ENCODE measurements around the gene PMEPA1. TPM values are rescaled to one million over a fixed set of nuclear protein-coding genes. Genes with fewer than 3 reads are reported as not detected.
"Not testable (repeated sequence)": the region's sequence is repeated elsewhere in the genome, so short reads cannot be mapped to it uniquely, and the experiment has no call there.

PMEPA1 gene
- total RNA-seq, 2 donors from 2014 or later = 22.7 to 23.9 TPM

DNA sequence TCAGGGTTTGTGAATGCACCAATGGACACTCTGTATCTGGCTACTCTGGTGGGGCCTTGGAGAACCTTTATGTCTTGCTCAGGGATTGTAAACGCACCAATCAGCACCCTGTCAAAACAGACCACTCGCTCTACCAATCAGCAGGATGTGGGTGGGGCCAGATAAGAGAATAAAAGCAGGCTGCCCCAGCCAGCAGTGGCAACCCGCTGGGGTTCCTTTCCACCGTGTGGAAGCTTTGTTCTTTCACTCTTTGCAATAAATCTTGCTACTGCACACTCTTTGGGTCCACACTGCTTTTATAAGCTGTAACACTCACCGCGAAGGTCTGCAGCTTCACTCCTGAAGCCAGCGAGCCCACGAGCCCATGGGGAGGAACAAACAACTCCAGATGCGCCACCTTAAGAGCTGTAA is 80.3 kb downstream of the PMEPA1 start:
- H3K27me3 ChIP-seq; H3K4me3 ChIP-seq; DNase-seq; H3K36me3 ChIP-seq (replicated peaks in 1 of 2; ENCODE audit: insufficient read depth in 1 of 2, low read depth in 2 of 2); intact Hi-C loops (cut with DNase I); ATAC-seq; H3K27ac ChIP-seq; H3K9me3 ChIP-seq; H3K4me1 ChIP-seq: not testable (repeated sequence)
- 59 to 67% methylated on average over 9 of the region's 9 CpGs for WGBS, 2 donors
- TF ChIP-seq POLR2A (IDR thresholded peaks at IDR 0.05) = peak in 1 of 3 donors; percentile 30

DNA sequence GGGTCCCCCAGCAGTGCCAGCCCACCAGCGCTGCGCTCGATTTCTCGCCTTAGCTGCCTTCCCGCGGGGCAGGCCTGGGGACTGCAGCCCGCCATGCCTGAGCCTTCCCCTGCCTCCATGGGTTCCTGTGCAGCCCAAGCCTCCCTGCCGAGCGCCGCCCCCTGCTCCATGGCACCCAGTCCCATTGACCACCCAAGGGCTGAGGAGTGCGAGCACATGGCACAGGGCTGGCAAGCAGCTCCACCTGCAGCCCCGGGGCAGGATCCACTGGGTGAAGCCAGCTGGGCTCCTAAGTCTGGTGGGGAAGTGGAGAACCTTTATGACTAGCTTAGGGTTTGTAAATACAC is 80.9 kb downstream of the PMEPA1 start:
- H3K36me3 ChIP-seq (replicated peaks in 1 of 2; ENCODE audit: insufficient read depth in 1 of 2, low read depth in 2 of 2); H3K9me3 ChIP-seq; intact Hi-C loops (cut with DNase I); DNase-seq; H3K4me1 ChIP-seq; ATAC-seq; H3K4me3 ChIP-seq; H3K27me3 ChIP-seq: not testable (repeated sequence)
- 60 to 86% methylated on average over 1 to 5 of the region's 12 CpGs for WGBS, 2 donors
- H3K27ac ChIP-seq = peak overlapping the region in 2 of 4 donors; percentile 37 to 71

DNA sequence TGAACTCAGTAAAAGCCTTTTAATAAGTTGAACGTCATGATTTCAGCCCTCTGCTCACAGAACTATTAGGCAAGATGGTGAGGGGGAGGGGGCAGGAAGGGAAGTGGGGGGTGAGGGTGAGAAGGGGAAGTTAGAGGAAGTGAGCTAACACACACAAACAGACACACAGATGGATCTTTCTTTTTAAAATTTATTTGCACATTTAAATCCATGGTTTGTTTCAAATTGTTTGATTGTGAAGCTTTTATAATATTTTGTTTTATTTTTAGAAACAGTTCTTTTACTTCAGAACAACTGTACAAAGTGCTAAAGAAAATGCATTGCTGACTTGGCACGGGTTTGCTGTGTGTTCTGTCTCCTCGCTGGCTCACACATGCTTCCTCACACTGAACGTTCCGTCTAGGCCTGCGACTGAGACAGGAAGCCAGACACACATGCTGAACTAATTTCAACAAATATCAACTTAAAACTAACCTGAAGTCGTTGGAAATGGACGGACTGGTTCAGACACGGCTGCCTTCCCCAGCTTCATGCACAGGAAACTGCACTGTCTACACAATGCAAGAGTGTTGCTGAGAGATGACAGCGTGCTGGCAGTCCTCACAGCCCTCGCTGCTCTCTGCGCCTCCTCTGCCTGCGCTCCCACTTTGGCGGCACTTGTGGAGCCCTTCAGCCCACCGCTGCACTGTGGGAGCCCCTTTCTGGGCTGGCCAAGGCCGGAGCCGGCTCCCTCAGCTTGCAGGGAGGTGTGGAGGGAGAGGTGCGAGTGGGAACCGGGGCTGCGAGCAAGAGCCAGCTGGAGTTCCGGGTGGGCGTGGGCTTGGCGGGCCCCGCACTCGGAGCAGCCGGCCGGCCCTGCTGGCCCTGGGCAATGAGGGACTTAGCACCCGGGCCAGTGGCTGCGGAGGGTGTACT is 81.5 kb downstream of the PMEPA1 start:
- TF ChIP-seq POLR2A (IDR thresholded peaks at IDR 0.05) = no peak
- TF ChIP-seq, protein P1, sequence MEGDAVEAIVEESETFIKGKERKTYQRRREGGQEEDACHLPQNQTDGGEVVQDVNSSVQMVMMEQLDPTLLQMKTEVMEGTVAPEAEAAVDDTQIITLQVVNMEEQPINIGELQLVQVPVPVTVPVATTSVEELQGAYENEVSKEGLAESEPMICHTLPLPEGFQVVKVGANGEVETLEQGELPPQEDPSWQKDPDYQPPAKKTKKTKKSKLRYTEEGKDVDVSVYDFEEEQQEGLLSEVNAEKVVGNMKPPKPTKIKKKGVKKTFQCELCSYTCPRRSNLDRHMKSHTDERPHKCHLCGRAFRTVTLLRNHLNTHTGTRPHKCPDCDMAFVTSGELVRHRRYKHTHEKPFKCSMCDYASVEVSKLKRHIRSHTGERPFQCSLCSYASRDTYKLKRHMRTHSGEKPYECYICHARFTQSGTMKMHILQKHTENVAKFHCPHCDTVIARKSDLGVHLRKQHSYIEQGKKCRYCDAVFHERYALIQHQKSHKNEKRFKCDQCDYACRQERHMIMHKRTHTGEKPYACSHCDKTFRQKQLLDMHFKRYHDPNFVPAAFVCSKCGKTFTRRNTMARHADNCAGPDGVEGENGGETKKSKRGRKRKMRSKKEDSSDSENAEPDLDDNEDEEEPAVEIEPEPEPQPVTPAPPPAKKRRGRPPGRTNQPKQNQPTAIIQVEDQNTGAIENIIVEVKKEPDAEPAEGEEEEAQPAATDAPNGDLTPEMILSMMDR (IDR thresholded peaks at IDR 0.05) = no peak
- DNase-seq (peak in 1 of 4 donors; percentile 55), ATAC-seq (peak; percentile 42)
- 55 to 65% methylated on average over 10 to 27 of the region's 29 CpGs for WGBS, 2 donors
- H3K27me3 ChIP-seq = no peaks in the 10 kb centered on the region
- H3K27ac ChIP-seq = peak overlapping the region in 2 of 4 donors; percentile 37 to 71
- H3K36me3 ChIP-seq (replicated peaks in 1 of 2; ENCODE audit: insufficient read depth in 1 of 2, low read depth in 2 of 2) = no peaks in the 10 kb centered on the region
- no peaks in the 10 kb centered on the region for H3K9me3 ChIP-seq
- no peaks in the 10 kb centered on the region for H3K4me1 ChIP-seq
- no peak overlapping the region for H3K4me3 ChIP-seq
- intact Hi-C loops (cut with DNase I) = no loop called here

DNA sequence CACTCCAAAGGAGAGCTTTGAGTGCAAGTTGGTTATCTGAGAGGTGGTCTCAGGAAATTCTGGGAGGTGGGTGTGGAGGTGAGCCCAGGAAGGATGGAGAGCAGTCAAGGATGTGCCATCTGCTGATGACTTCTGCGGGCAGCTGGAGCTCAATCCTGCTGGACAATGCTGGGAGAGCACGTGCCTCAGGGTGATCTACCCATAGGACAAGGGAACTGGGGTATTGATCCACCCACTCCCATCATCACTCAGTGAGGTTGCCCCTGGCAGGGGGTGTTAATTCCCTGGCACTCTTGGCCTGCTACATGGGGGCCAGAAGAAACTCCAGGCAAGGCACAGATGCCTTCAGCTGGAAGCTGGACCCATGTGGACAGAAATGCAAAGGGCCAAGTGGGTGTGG is 82.5 kb downstream of the PMEPA1 start:
- 57 to 88% methylated on average over 1 to 2 of the region's 2 CpGs for WGBS, 2 donors
- ATAC-seq = no peak
- Histone ChIP-seq H3K36me3 (replicated peaks in 1 of 2; ENCODE audit: insufficient read depth in 1 of 2, low read depth in 2 of 2) (no peaks in the 10 kb centered on the region), H3K4me1 (no peaks in the 10 kb centered on the region), H3K9me3 (no peaks in the 10 kb centered on the region), H3K27me3 (no peaks in the 10 kb centered on the region), H3K27ac (peak overlapping the region in 2 of 4 donors; percentile 24 to 71), H3K4me3 (no peak overlapping the region)
- no peak for DNase-seq
- intact Hi-C loops (cut with DNase I) = no loop called here
- TF ChIP-seq, protein P1 (IDR thresholded peaks at IDR 0.05) = no peak
- no peak for TF ChIP-seq POLR2A (IDR thresholded peaks at IDR 0.05)

DNA sequence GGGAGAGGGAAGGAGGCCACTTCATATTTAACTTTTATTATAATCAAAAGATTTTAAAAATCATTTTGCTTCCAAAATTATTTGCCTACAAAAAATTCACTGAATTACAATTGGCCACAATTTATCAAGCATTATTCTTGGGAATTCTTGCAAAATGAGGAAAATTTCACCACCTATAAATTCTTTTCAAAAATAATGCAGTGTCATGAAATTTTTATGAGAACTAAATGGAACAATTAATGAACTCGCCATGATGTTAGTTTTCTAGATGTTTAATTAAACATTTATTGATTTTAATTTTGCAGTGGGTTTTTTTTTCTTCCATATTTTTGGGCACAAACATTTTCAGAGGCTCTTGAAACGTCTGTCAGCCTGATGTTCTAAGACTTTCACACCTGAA is 83.8 kb downstream of the PMEPA1 start:
- intact Hi-C loops (cut with DNase I) = no loop called here
- TF ChIP-seq, protein P1 (IDR thresholded peaks at IDR 0.05) = no peak
- no peak for TF ChIP-seq POLR2A (IDR thresholded peaks at IDR 0.05)
- DNase-seq (no peak), ATAC-seq (no peak)
- H3K36me3 ChIP-seq (replicated peaks in 1 of 2; ENCODE audit: insufficient read depth in 1 of 2, low read depth in 2 of 2) = no peaks in the 10 kb centered on the region
- H3K27ac ChIP-seq = no peak overlapping the region
- no peak overlapping the region for H3K4me3 ChIP-seq
- no peaks in the 10 kb centered on the region for H3K9me3 ChIP-seq
- WGBS, 2 donors = 53 to 55% methylated on average over 2 of the region's 2 CpGs
- no peaks in the 10 kb centered on the region for H3K27me3 ChIP-seq
- H3K4me1 ChIP-seq = no peaks in the 10 kb centered on the region
